CD14-positive monocyte (primary cell): ENCODE measurements around the gene KRTAP3-1. TPM values are rescaled to one million over a fixed set of nuclear protein-coding genes. Genes with fewer than 3 reads are reported as not detected.

Experiments used
- DNase-seq, 3 donors: peaks; one replicate each; pipeline ENCODE4 v3.0.0-alpha.2; 2011 to 2022
- H2AFZ ChIP-seq: 2 replicates; pipeline ENCODE4 v1.6.0; 2012; ENCODE audit warnings: mild to moderate bottlenecking, low read depth, low read length, inconsistent platforms; ENCODE audit not compliant: insufficient read depth, poor library complexity, severe bottlenecking
- H3K27ac ChIP-seq, 2 donors: 1 replicate in 1 of 2; 2 replicates in 1 of 2; pipeline ENCODE4 v1.5.1; 2012 to 2013; ENCODE audit warnings: low read length in 2 of 2, control low read depth in 1 of 2, inconsistent platforms in 1 of 2, low read depth in 1 of 2, mild to moderate bottlenecking in 1 of 2
- H3K27me3 ChIP-seq, 2 donors: one replicate each; pipeline versions ENCODE4 v1.6.0 to v1.6.1; 2011 to 2013; ENCODE audit warnings: low read length in 2 of 2; ENCODE audit not compliant: control insufficient read depth in 2 of 2, insufficient read depth in 2 of 2
- H3K36me3 ChIP-seq, 2 donors: replicated peaks in 1 of 2; 1 replicate in 1 of 2; 2 replicates in 1 of 2; pipeline versions ENCODE4 v1.5.1 to v1.6.1; 2012 to 2013; ENCODE audit warnings: low read length in 2 of 2, control low read depth in 1 of 2, inconsistent platforms in 1 of 2, mild to moderate bottlenecking in 1 of 2; ENCODE audit not compliant: insufficient read depth in 2 of 2, control insufficient read depth in 1 of 2
- H3K4me1 ChIP-seq, 2 donors: 1 replicate in 1 of 2; 2 replicates in 1 of 2; pipeline versions ENCODE4 v1.5.1 to v1.6.1; 2012 to 2013; ENCODE audit warnings: low read length in 2 of 2, control low read depth in 1 of 2, inconsistent platforms in 1 of 2, mild to moderate bottlenecking in 1 of 2, moderate library complexity in 1 of 2; ENCODE audit not compliant: insufficient read depth in 2 of 2, control insufficient read depth in 1 of 2
- H3K4me2 ChIP-seq: replicated peaks from 2 replicates; pipeline ENCODE3; 2012; ENCODE audit warnings: low read length, moderate library complexity, mild to moderate bottlenecking; ENCODE audit not compliant: poor library complexity, severe bottlenecking; ENCODE audit errors: extremely low read depth
- H3K4me3 ChIP-seq, 3 experiments: fragments of 200-600 bp in 1 of 3; sonication (generic) in 1 of 3; replicated peaks in 1 of 3; 1 replicate in 2 of 3; 2 replicates in 1 of 3; pipeline ENCODE4 v1.5.1; 2011 to 2013; ENCODE audit warnings: low read length in 3 of 3, mild to moderate bottlenecking in 3 of 3, control low read depth in 2 of 3, low read depth in 2 of 3, inconsistent platforms in 1 of 3, moderate library complexity in 1 of 3
- H3K79me2 ChIP-seq: 2 replicates; pipeline ENCODE4 v1.6.0; 2012; ENCODE audit warnings: mild to moderate bottlenecking, control low read depth, inconsistent platforms, low read length, moderate library complexity; ENCODE audit not compliant: insufficient read depth
- H3K9ac ChIP-seq: 2 replicates; pipeline ENCODE4 v1.6.0; 2017; ENCODE audit warnings: low read length, mild to moderate bottlenecking; ENCODE audit not compliant: insufficient read depth, poor library complexity, severe bottlenecking
- H3K9me3 ChIP-seq, 2 donors: replicated peaks in 1 of 2; 1 replicate in 1 of 2; 2 replicates in 1 of 2; pipeline versions ENCODE4 v1.5.1 to v1.6.1; 2012 to 2013; ENCODE audit warnings: low read length in 2 of 2, control low read depth in 1 of 2; ENCODE audit not compliant: control insufficient read depth in 1 of 2, insufficient read depth in 1 of 2
- H4K20me1 ChIP-seq: 2 replicates; pipeline ENCODE4 v1.6.0; 2012; ENCODE audit warnings: mild to moderate bottlenecking, low read length, control low read depth, moderate library complexity; ENCODE audit not compliant: insufficient read depth
- H3K27ac Mint-ChIP-seq, 7 donors: one replicate each; pipeline ENCODE4 v1.8.0; 2020; ENCODE audit warnings: mild to moderate bottlenecking in 7 of 7, mixed read lengths in 7 of 7, moderate library complexity in 6 of 7, inconsistent platforms in 2 of 7
- H3K27me3 Mint-ChIP-seq, 3 donors: one replicate each; pipeline ENCODE4 v1.8.0; 2021 to 2022; ENCODE audit warnings: low read depth in 3 of 3, mild to moderate bottlenecking in 3 of 3, mixed read lengths in 3 of 3, moderate library complexity in 3 of 3, inconsistent platforms in 1 of 3
- H3K36me3 Mint-ChIP-seq, 2 donors: one replicate each; pipeline ENCODE4 v1.8.0; 2020; ENCODE audit warnings: mixed read lengths in 2 of 2, inconsistent platforms in 1 of 2, mild to moderate bottlenecking in 1 of 2
- H3K4me1 Mint-ChIP-seq: one replicate; pipeline ENCODE4 v1.8.0; 2020; ENCODE audit warnings: mild to moderate bottlenecking, mixed read lengths
- H3K4me3 Mint-ChIP-seq, 2 donors: one replicate each; pipeline ENCODE4 v1.8.0; 2020; ENCODE audit warnings: mild to moderate bottlenecking in 2 of 2, mixed read lengths in 2 of 2, moderate library complexity in 1 of 2
- H3K9me3 Mint-ChIP-seq, 7 donors: one replicate each; pipeline ENCODE4 v1.8.0; 2020 to 2022; ENCODE audit warnings: mixed read lengths in 7 of 7, mild to moderate bottlenecking in 6 of 7, moderate library complexity in 6 of 7, inconsistent platforms in 2 of 7
- WGBS: methylation state at CpG from one replicate; pipeline ENCODE4 v1.1.5; 2013; ENCODE audit warnings: missing lambda C conversion rate; ENCODE audit not compliant: insufficient coverage; 5-methylcytosine and 5-hydroxymethylcytosine counted together
- intact Hi-C, 2 donors: fragments of 100-400 bp; cut with micrococcal nuclease; formaldehyde crosslinking; loops; one replicate each; pipeline versions ENCODE4 v1.15.0 to v1.15.1; 2023
- polyA plus RNA-seq, 3 donors: library from polyadenylated mRNA; depleted of rRNA in 1 of 3; unstranded in 2 of 3; stranded (reverse) in 1 of 3; fragments of 300-500 nt in 2 of 3; fragments of >200 nt in 1 of 3; fragmentation: Illumina TruSeq in 2 of 3; gene quantifications; 1 replicate in 2 of 3; 2 replicates in 1 of 3; pipeline ENCODE4 v1.2.3, GENCODE V29; 2012 to 2021
- TF ChIP-seq, protein P1 (sequence below): fragments of 200-600 bp; IDR thresholded peaks from one replicate; pipeline ENCODE4 v1.8.0; 2022; ENCODE audit warnings: antibody characterized with exemption, mild to moderate bottlenecking

KRTAP3-1 gene
- polyA plus RNA-seq, 3 donors = not detected

DNA sequence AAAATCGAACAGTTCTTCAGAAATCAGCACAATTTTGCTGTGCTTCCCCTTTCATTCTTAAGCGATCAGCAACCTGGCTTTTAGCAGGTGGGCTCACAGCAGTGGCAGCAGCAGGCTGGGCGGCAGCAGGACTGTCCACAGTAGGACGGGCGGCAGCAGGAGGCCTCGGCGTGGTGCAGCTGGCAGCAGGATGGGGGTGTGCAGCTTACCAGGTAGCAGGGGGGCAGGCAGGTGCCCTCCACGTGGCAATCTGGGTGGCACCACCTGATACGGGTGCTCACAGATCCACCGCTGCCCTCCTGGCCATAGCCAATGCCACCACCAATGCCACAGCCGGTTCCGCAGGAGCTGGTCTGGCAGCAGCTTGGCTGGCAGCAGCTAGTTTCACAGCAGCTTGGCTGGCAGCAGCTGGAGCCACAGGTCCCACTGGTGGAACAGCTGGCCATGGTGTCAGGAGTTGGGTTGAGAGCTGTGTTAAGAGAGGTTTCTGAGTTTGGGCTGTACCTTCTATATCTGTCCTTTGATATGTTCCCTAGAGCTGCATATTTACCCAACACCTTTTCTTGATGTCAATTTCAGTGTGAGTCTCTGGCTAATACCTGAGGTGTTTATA, 20.8 kb upstream of the KRTAP3-1 start, which contains the start of gene KRTAP1-4:
KRTAP1-4 (minus strand) TSS at position 563 of the 613 bp plus-strand sequence; CDS start at position 446, 117 bp downstream.
- H3K4me3 ChIP-seq = no peak within 1 kb of the TSS
- H4K20me1 ChIP-seq = no peaks in the 10 kb centered on the region
- H2AFZ ChIP-seq = no peak within 1 kb of the TSS
- TF ChIP-seq, protein P1, sequence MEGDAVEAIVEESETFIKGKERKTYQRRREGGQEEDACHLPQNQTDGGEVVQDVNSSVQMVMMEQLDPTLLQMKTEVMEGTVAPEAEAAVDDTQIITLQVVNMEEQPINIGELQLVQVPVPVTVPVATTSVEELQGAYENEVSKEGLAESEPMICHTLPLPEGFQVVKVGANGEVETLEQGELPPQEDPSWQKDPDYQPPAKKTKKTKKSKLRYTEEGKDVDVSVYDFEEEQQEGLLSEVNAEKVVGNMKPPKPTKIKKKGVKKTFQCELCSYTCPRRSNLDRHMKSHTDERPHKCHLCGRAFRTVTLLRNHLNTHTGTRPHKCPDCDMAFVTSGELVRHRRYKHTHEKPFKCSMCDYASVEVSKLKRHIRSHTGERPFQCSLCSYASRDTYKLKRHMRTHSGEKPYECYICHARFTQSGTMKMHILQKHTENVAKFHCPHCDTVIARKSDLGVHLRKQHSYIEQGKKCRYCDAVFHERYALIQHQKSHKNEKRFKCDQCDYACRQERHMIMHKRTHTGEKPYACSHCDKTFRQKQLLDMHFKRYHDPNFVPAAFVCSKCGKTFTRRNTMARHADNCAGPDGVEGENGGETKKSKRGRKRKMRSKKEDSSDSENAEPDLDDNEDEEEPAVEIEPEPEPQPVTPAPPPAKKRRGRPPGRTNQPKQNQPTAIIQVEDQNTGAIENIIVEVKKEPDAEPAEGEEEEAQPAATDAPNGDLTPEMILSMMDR = no peak
- H3K9me3 ChIP-seq = no peaks in the 10 kb centered on the region
- H3K4me1 Mint-ChIP-seq = no peaks in the 10 kb centered on the region
- no peak within 1 kb of the TSS for H3K4me3 Mint-ChIP-seq
- H3K4me2 ChIP-seq = no peak within 1 kb of the TSS
- H3K4me1 ChIP-seq = no peaks in the 10 kb centered on the region
- no peak for DNase-seq
- H3K9ac ChIP-seq = no peak within 1 kb of the TSS
- no peak within 1 kb of the TSS for H3K27ac Mint-ChIP-seq
- H3K36me3 ChIP-seq = no peaks in the 10 kb centered on the region
- H3K36me3 Mint-ChIP-seq = no peaks in the 10 kb centered on the region
- H3K79me2 ChIP-seq = no peaks in the 10 kb centered on the region
- no peak within 1 kb of the TSS for H3K27ac ChIP-seq
- intact Hi-C loops = no loop called here
- H3K27me3 Mint-ChIP-seq = peaks cover 1 to 9% (median 5%) of the 10 kb centered on the region in 3 donors
- H3K9me3 Mint-ChIP-seq = peaks cover 0 to 1% (median 0%) of the 10 kb centered on the region in 7 donors
- no peaks in the 10 kb centered on the region for H3K27me3 ChIP-seq
- 82% methylated on average over 10 of the region's 12 CpGs for WGBS

DNA sequence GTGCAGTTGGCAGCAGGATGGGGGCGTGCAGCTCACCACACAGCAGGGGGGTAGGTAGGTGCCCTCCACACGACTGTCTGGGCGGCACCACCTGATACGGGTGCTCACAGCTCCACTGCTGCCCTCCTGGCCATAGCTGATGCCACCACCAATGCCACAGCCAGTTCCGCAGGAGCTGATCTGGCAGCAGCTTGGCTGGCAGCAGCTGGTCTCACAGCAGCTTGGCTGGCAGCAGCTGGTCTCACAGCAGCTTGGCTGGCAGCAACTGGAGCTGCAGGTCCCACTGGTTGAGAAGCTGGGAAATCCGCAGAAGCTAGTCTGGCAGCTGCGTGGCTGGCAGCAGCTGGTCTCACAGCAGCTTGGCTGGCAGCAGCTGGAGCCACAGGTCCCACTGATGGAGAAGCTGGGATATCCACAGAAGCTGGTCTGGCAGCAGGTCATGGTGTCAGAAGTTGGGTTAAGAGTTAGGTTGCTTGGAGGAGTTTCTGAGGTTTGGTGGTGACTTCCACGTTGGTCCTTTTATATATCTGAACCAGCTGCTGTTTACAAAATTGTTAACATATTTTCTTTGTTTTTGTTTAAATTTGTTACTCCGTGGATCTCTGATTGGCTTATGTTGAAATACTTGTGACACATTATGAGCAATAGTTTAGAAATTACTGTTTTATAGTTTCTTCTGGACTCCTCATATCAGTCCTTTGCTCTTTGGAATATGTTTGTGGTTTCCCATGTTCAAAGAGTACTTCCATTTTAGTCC, 18.0 kb upstream of the KRTAP3-1 start, which contains the start of gene KRTAP1-5:
KRTAP1-5 (minus strand) TSS at position 494 of the 757 bp plus-strand sequence; CDS start at position 441, 53 bp downstream.
- Histone ChIP-seq H3K9me3 (no peaks in the 10 kb centered on the region), H3K36me3 (no peaks in the 10 kb centered on the region), H3K4me2 (no peak within 1 kb of the TSS), H3K9ac (no peak within 1 kb of the TSS), H2AFZ (no peak within 1 kb of the TSS), H3K4me1 (no peaks in the 10 kb centered on the region), H3K27ac (no peak within 1 kb of the TSS), H4K20me1 (no peaks in the 10 kb centered on the region), H3K27me3 (no peaks in the 10 kb centered on the region), H3K79me2 (no peaks in the 10 kb centered on the region), H3K4me3 (no peak within 1 kb of the TSS)
- 93% methylated on average over 7 of the region's 9 CpGs for WGBS
- TF ChIP-seq, protein P1 = no peak
- intact Hi-C loops = no loop called here
- no peak for DNase-seq
- H3K36me3 Mint-ChIP-seq = no peaks in the 10 kb centered on the region
- H3K4me3 Mint-ChIP-seq = no peak within 1 kb of the TSS
- no peak within 1 kb of the TSS for H3K27ac Mint-ChIP-seq
- H3K4me1 Mint-ChIP-seq = no peaks in the 10 kb centered on the region
- H3K27me3 Mint-ChIP-seq = peaks cover 1 to 7% (median 3%) of the 10 kb centered on the region in 3 donors
- H3K9me3 Mint-ChIP-seq = peaks cover 0 to 3% (median 0%) of the 10 kb centered on the region in 7 donors
